Transverse colon (tissue), 4 donors: ENCODE measurements around the gene FBXO27.

Experiments
- CTCF ChIP-seq, 5 experiments: fragments of 200-600 bp in 3 of 5; fragments of 450-650 bp in 2 of 5; sonication (generic) in 3 of 5; IDR thresholded peaks; 1 replicate in 2 of 5; 2 replicates in 3 of 5; pipeline ENCODE4 v1.5.1; 2016 to 2017; ENCODE audit warnings: antibody characterized with exemption in 5 of 5, inconsistent platforms in 3 of 5, mild to moderate bottlenecking in 2 of 5, moderate library complexity in 1 of 5
- EP300 ChIP-seq: sonication (generic); formaldehyde crosslinking; IDR thresholded peaks from one replicate; pipeline ENCODE4 v1.6.1; 2017; ENCODE audit warnings: antibody characterized with exemption, low read depth
- POLR2A ChIP-seq: fragments of 450-650 bp; IDR thresholded peaks from one replicate; pipeline ENCODE4 v1.6.1; 2016; ENCODE audit warnings: antibody characterized with exemption, mild to moderate bottlenecking, moderate library complexity
- POLR2AphosphoS5 ChIP-seq, 3 donors: sonication (generic); formaldehyde crosslinking; IDR thresholded peaks; one replicate each; pipeline ENCODE4 v1.6.1; 2016; ENCODE audit warnings: antibody characterized with exemption in 3 of 3

GRCh38 chr19:39057615-39058014 is 25.3 kb upstream of the FBXO27 start:
- TF ChIP-seq CTCF (IDR thresholded peaks at IDR 0.05) (no peak), POLR2AphosphoS5 (IDR thresholded peaks at IDR 0.05) (no peak), POLR2A (no peak), EP300 (no peak)
